H9 (cell line): ENCODE results near the gene ZNF622. TPM values are rescaled to one million over a fixed set of nuclear protein-coding genes. Genes with fewer than 3 reads are reported as not detected.

Experiments
- DNase-seq: peaks from one replicate; pipeline ENCODE4 v3.0.0-alpha.2; 2017
- H2AFZ ChIP-seq: one replicate; pipeline ENCODE4 v1.6.1; 2013; ENCODE audit warnings: mild to moderate bottlenecking, low read length, control low read depth, moderate library complexity
- H2AK5ac ChIP-seq: 2 replicates; pipeline ENCODE4 v1.6.1; 2013; ENCODE audit warnings: low read length, control low read depth, mixed read lengths; ENCODE audit not compliant: insufficient read length
- H2BK120ac ChIP-seq: one replicate; pipeline ENCODE4 v1.6.1; 2013; ENCODE audit warnings: low read depth, mild to moderate bottlenecking, low read length, control low read depth, inconsistent platforms; ENCODE audit not compliant: poor library complexity, severe bottlenecking
- H2BK12ac ChIP-seq: 2 replicates; pipeline ENCODE4 v1.6.1; 2013; ENCODE audit warnings: low read length, control low read depth, mixed read lengths, low read depth; ENCODE audit not compliant: insufficient read length
- H2BK15ac ChIP-seq: 2 replicates; pipeline ENCODE4 v1.6.1; 2013; ENCODE audit warnings: low read depth, low read length, control low read depth
- H2BK20ac ChIP-seq: one replicate; pipeline ENCODE4 v1.6.1; 2013; ENCODE audit warnings: low read depth, mild to moderate bottlenecking, low read length, control low read depth, inconsistent platforms; ENCODE audit not compliant: poor library complexity, severe bottlenecking
- H2BK5ac ChIP-seq: 2 replicates; pipeline ENCODE4 v1.6.1; 2013; ENCODE audit warnings: low read length, control low read depth, mixed read lengths; ENCODE audit not compliant: insufficient read length
- H3K14ac ChIP-seq: 2 replicates; pipeline ENCODE4 v1.6.1; 2013; ENCODE audit warnings: low read length, control low read depth; ENCODE audit not compliant: insufficient read depth
- H3K18ac ChIP-seq: 2 replicates; pipeline ENCODE4 v1.6.1; 2013; ENCODE audit warnings: low read depth, mild to moderate bottlenecking, mixed read lengths, low read length, control low read depth; ENCODE audit not compliant: insufficient read length
- H3K23ac ChIP-seq: 2 replicates; pipeline ENCODE4 v1.6.1; 2013; ENCODE audit warnings: low read length, control low read depth, mixed read lengths, low read depth; ENCODE audit not compliant: insufficient read length
- H3K23me2 ChIP-seq: 2 replicates; pipeline ENCODE4 v1.6.1; 2013; ENCODE audit warnings: low read depth, mild to moderate bottlenecking, mixed read lengths, low read length, control low read depth; ENCODE audit not compliant: insufficient read length, poor library complexity, severe bottlenecking
- H3K27ac ChIP-seq: 2 replicates; pipeline ENCODE4 v1.5.1; 2013; ENCODE audit warnings: low read length, control low read depth, mixed read lengths, low read depth; ENCODE audit not compliant: insufficient read length
- H3K27me3 ChIP-seq: 2 replicates; pipeline ENCODE4 v1.6.1; 2013; ENCODE audit warnings: low read length, control low read depth, inconsistent platforms; ENCODE audit not compliant: insufficient read depth
- H3K4ac ChIP-seq: 2 replicates; pipeline ENCODE4 v1.6.1; 2013; ENCODE audit warnings: low read depth, mild to moderate bottlenecking, control low read depth, inconsistent platforms, low read length, moderate library complexity
- H3K4me1 ChIP-seq: 2 replicates; pipeline ENCODE4 v1.6.1; 2013; ENCODE audit warnings: low read length, control low read depth, inconsistent platforms; ENCODE audit not compliant: insufficient read depth
- H3K4me2 ChIP-seq: 2 replicates; pipeline ENCODE4 v1.6.1; 2013; ENCODE audit warnings: low read length, control low read depth, mixed read lengths; ENCODE audit not compliant: insufficient read length, insufficient read depth
- H3K56ac ChIP-seq: 2 replicates; pipeline ENCODE4 v1.6.1; 2013; ENCODE audit warnings: low read depth, mild to moderate bottlenecking, mixed read lengths, low read length, control low read depth; ENCODE audit not compliant: insufficient read length
- H3K79me1 ChIP-seq: 2 replicates; pipeline ENCODE4 v1.6.1; 2013; ENCODE audit warnings: low read depth, mild to moderate bottlenecking, moderate library complexity, low read length, control low read depth, inconsistent platforms; ENCODE audit not compliant: insufficient read depth, poor library complexity, severe bottlenecking
- H3K79me2 ChIP-seq: 2 replicates; pipeline ENCODE4 v1.6.1; 2013; ENCODE audit warnings: low read length, control low read depth, inconsistent platforms; ENCODE audit not compliant: insufficient read depth
- H3K9ac ChIP-seq: 2 replicates; pipeline ENCODE4 v1.6.1; 2013; ENCODE audit warnings: low read length, control low read depth, mixed read lengths; ENCODE audit not compliant: insufficient read length; ENCODE audit errors: extremely low read depth
- H3K9me3 ChIP-seq: one replicate; pipeline ENCODE4 v1.6.1; 2013; ENCODE audit warnings: low read depth, low read length, inconsistent platforms; ENCODE audit not compliant: control insufficient read depth
- H3T11ph ChIP-seq: one replicate; pipeline ENCODE4 v1.6.1; 2013; ENCODE audit warnings: mild to moderate bottlenecking, low read length, control low read depth, inconsistent platforms
- H4K20me1 ChIP-seq: one replicate; pipeline ENCODE4 v1.6.1; 2013; ENCODE audit not compliant: control insufficient read depth, insufficient read length, insufficient read depth
- H4K5ac ChIP-seq: 2 replicates; pipeline ENCODE4 v1.6.1; 2013; ENCODE audit warnings: low read depth, mild to moderate bottlenecking, mixed read lengths, low read length, control low read depth; ENCODE audit not compliant: insufficient read length
- H4K8ac ChIP-seq: replicated peaks from 2 replicates; pipeline ENCODE4 v1.6.1; 2013; ENCODE audit warnings: low read length, control low read depth, mixed read lengths, low read depth; ENCODE audit not compliant: insufficient read length
- H4K91ac ChIP-seq: 2 replicates; pipeline ENCODE4 v1.6.1; 2013; ENCODE audit warnings: low read depth, mild to moderate bottlenecking, moderate library complexity, mixed read lengths, low read length, control low read depth; ENCODE audit not compliant: insufficient read length
- H3K27ac Mint-ChIP-seq, 3 experiments: 2 replicates in 2 of 3; 3 replicates in 1 of 3; pipeline ENCODE4 v1.8.0; 2020 to 2021; ENCODE audit warnings: mixed read lengths in 3 of 3, mild to moderate bottlenecking in 1 of 3, moderate library complexity in 1 of 3
- H3K27me3 Mint-ChIP-seq: 2 replicates; pipeline ENCODE4 v1.8.0; 2021; ENCODE audit warnings: low read depth, mild to moderate bottlenecking, moderate library complexity, mixed read lengths
- H3K36me3 Mint-ChIP-seq, 3 experiments: 2 replicates in 2 of 3; 3 replicates in 1 of 3; pipeline ENCODE4 v1.8.0; 2020 to 2021; ENCODE audit warnings: low read depth in 3 of 3, mixed read lengths in 3 of 3; ENCODE audit not compliant: insufficient read depth in 1 of 3
- H3K4me1 Mint-ChIP-seq, 2 experiments: 2 replicates each; pipeline ENCODE4 v1.8.0; 2020; ENCODE audit warnings: mixed read lengths in 2 of 2
- H3K4me3 Mint-ChIP-seq, 2 experiments: 2 replicates in 1 of 2; 3 replicates in 1 of 2; pipeline ENCODE4 v1.8.0; 2020 to 2021; ENCODE audit warnings: mild to moderate bottlenecking in 2 of 2, mixed read lengths in 2 of 2, moderate library complexity in 1 of 2
- H3K9me3 Mint-ChIP-seq, 2 experiments: 2 replicates in 1 of 2; 3 replicates in 1 of 2; pipeline ENCODE4 v1.8.0; 2020; ENCODE audit warnings: mild to moderate bottlenecking in 2 of 2, mixed read lengths in 2 of 2, moderate library complexity in 1 of 2
- WGBS: extraction: QIAGEN DNeasy Blood & Tissue Kit; methylation state at CpG from one replicate; pipeline ENCODE4 v1.1.7; 2013; ENCODE audit warnings: missing lambda C conversion rate, low lambda C conversion rate, mixed read lengths; ENCODE audit not compliant: insufficient read length; ENCODE audit errors: extremely low coverage; 5-methylcytosine and 5-hydroxymethylcytosine counted together
- total RNA-seq: library from RNA; stranded (reverse); gene quantifications from 2 replicates; pipeline ENCODE4 v1.2.1, GENCODE V29; 2021
- TF ChIP-seq, protein P1 (sequence below): fragments of 200-600 bp; sonication (generic); conservative IDR thresholded peaks from 3 replicates; pipeline ENCODE4 v1.8.0; 2021; ENCODE audit warnings: antibody characterized with exemption, mild to moderate bottlenecking

ZNF622 gene
- total RNA-seq, 1 experiment from 2014 or later, result 42.2 TPM

DNA sequence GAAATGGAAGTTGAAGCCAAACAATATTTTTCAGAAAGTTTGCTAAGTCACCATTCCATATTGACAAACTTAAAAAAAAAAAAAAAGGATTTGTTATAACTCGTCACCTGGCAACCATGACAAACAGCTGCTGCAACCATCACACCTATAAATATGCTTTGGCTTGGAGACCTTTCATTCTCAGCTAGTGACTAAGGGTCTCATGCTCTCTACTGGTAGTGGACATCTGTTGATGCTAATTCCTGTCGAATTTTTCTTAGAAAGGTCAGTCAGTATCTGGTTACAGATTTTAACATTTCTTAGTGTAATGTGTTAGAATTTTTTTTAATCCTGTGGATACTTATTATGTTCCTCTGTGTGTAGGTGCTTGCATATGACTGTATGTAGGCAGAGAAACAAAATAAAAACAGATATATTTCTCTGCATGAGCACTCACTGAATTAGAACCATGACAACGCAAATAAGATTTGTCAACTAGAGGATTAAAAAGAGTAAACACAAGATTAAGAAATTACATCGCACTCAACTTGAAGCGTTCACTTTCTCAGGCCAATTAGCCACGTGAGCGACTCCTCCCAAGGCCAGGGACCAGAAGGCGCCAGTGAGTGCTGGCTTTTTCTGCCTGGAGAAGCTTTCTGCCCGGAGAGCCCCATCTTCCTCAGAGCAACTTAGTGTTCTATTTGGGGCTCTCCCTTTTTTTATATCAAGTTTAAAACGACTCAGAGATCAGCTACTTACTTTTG is 27.0 kb upstream of the ZNF622 start:
- Histone ChIP-seq H2BK120ac (no peak overlapping the region), H3K18ac (no peak overlapping the region), H3K9me3 (peaks cover 11% of the 10 kb centered on the region), H4K5ac (no peak overlapping the region), H2BK20ac (no peak overlapping the region), H3K4me2 (no peak overlapping the region), H3K23me2 (no peaks in the 10 kb centered on the region), H4K91ac (no peak overlapping the region), H3K79me1 (no peaks in the 10 kb centered on the region), H3K23ac (no peak overlapping the region), H3K79me2 (no peaks in the 10 kb centered on the region), H2AFZ (no peak overlapping the region), H3K4ac (no peak overlapping the region), H2AK5ac (no peak overlapping the region), H3K9ac (no peak overlapping the region), H3T11ph (no peak overlapping the region), H3K14ac (no peak overlapping the region), H4K20me1 (no peaks in the 10 kb centered on the region), H4K8ac (no peak overlapping the region), H2BK15ac (no peak overlapping the region), H3K27me3 (no peaks in the 10 kb centered on the region), H2BK5ac (no peak overlapping the region), H2BK12ac (no peak overlapping the region), H3K56ac (no peak overlapping the region), H3K27ac (no peak overlapping the region), H3K4me1 (no peaks in the 10 kb centered on the region)
- TF ChIP-seq, protein P1, sequence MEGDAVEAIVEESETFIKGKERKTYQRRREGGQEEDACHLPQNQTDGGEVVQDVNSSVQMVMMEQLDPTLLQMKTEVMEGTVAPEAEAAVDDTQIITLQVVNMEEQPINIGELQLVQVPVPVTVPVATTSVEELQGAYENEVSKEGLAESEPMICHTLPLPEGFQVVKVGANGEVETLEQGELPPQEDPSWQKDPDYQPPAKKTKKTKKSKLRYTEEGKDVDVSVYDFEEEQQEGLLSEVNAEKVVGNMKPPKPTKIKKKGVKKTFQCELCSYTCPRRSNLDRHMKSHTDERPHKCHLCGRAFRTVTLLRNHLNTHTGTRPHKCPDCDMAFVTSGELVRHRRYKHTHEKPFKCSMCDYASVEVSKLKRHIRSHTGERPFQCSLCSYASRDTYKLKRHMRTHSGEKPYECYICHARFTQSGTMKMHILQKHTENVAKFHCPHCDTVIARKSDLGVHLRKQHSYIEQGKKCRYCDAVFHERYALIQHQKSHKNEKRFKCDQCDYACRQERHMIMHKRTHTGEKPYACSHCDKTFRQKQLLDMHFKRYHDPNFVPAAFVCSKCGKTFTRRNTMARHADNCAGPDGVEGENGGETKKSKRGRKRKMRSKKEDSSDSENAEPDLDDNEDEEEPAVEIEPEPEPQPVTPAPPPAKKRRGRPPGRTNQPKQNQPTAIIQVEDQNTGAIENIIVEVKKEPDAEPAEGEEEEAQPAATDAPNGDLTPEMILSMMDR, result no peak
- WGBS, result no CpG with 5 or more reads among the region's 10 CpGs
- Mint-ChIP-seq H3K4me3 (no peak overlapping the region), H3K27me3 (no peaks in the 10 kb centered on the region; the same call in 1 of the 2 replicates), H3K9me3 (peaks cover 23 to 26% of the 10 kb centered on the region in 2 experiments), H3K27ac (no peak overlapping the region), H3K4me1 (no peaks in the 10 kb centered on the region), H3K36me3 (peaks cover 5 to 24% (median 17%) of the 10 kb centered on the region in 3 experiments)
- DNase-seq, result no peak
